GM19452 (cell line): ENCODE data around the gene ABCA12.

Experiments
- ATAC-seq: cut with Tn5 transposase; IDR thresholded peaks from one replicate; pipeline ENCODE4 v1.9.1; 2021; ENCODE audit not compliant: unreplicated experiment

The ABCA12 gene

GRCh38 chr2:215052404-215052803 lies 86.0 kb downstream of the ABCA12 start:
- no peak for ATAC-seq

GRCh38 chr2:215049341-215049740 lies 89.1 kb downstream of the ABCA12 start:
- ATAC-seq, result no peak

GRCh38 chr2:215038421-215038820 lies 100.0 kb downstream of the ABCA12 start:
- no peak for ATAC-seq

- ATAC-seq, result no peak
Measured at GRCh38 chr2:215036314-215036713, 102.1 kb downstream of the ABCA12 start.

GRCh38 chr2:215034154-215034553 lies 104.3 kb downstream of the ABCA12 start:
- no peak for ATAC-seq

GRCh38 chr2:215032153-215032552 lies 106.3 kb downstream of the ABCA12 start:
- ATAC-seq, result no peak

- no peak for ATAC-seq
Measured at GRCh38 chr2:215031321-215031720, 107.1 kb downstream of the ABCA12 start.

- ATAC-seq, result no peak
Measured at GRCh38 chr2:215029936-215030335, 108.5 kb downstream of the ABCA12 start.

GRCh38 chr2:215028231-215028630 lies 110.2 kb downstream of the ABCA12 start:
- no peak for ATAC-seq

GRCh38 chr2:215027779-215028178 lies 110.6 kb downstream of the ABCA12 start:
- no peak for ATAC-seq

GRCh38 chr2:215022910-215023309 lies 115.5 kb downstream of the ABCA12 start:
- no peak for ATAC-seq

- ATAC-seq, result no peak
Measured at GRCh38 chr2:215022418-215022817, 116.0 kb downstream of the ABCA12 start.

GRCh38 chr2:215020283-215020682 lies 118.1 kb downstream of the ABCA12 start:
- no peak for ATAC-seq

- no peak for ATAC-seq
Measured at GRCh38 chr2:215019521-215020145, 118.8 kb downstream of the ABCA12 start.

GRCh38 chr2:215019085-215019484 lies 119.3 kb downstream of the ABCA12 start:
- ATAC-seq, result no peak

GRCh38 chr2:215015421-215015820 lies 123.0 kb downstream of the ABCA12 start:
- ATAC-seq, result no peak

- no peak for ATAC-seq
Measured at GRCh38 chr2:215010390-215010789, 128.0 kb downstream of the ABCA12 start.

- no peak for ATAC-seq
Measured at GRCh38 chr2:215003001-215003400, 135.4 kb downstream of the ABCA12 start.

GRCh38 chr2:215002500-215002899 lies 135.9 kb downstream of the ABCA12 start:
- ATAC-seq, result no peak

- no peak for ATAC-seq
Measured at GRCh38 chr2:215000721-215001120, 137.7 kb downstream of the ABCA12 start.

GRCh38 chr2:214995926-214996670 lies 142.3 kb downstream of the ABCA12 start:
- peak; percentile 93 for ATAC-seq

GRCh38 chr2:214995409-214995808 lies 143.0 kb downstream of the ABCA12 start:
- no peak for ATAC-seq

- ATAC-seq, result no peak
Measured at GRCh38 chr2:214992911-214993310, 145.5 kb downstream of the ABCA12 start.
